H54 (cell line): ENCODE data around the gene CMYA5.
A peak's percentile ranks its signal among the peaks of the same experiment; 100 is the strongest.

Experiments used
- DNase-seq: peaks from one replicate; pipeline ENCODE4 v3.0.0; 2011; ENCODE audit warnings: low spot score, mixed read lengths; ENCODE audit not compliant: insufficient read length
- FAIRE-seq: peaks from 3 replicates; lab custom pipeline; 2011; peaks lifted over from hg19 to GRCh38; lab: Jason Lieb, UNC
- POLR2A ChIP-seq: IDR thresholded peaks from 2 replicates; pipeline ENCODE4 v1.6.1; 2011; ENCODE audit warnings: low read depth, mild to moderate bottlenecking, low read length

The CMYA5 gene

DNA sequence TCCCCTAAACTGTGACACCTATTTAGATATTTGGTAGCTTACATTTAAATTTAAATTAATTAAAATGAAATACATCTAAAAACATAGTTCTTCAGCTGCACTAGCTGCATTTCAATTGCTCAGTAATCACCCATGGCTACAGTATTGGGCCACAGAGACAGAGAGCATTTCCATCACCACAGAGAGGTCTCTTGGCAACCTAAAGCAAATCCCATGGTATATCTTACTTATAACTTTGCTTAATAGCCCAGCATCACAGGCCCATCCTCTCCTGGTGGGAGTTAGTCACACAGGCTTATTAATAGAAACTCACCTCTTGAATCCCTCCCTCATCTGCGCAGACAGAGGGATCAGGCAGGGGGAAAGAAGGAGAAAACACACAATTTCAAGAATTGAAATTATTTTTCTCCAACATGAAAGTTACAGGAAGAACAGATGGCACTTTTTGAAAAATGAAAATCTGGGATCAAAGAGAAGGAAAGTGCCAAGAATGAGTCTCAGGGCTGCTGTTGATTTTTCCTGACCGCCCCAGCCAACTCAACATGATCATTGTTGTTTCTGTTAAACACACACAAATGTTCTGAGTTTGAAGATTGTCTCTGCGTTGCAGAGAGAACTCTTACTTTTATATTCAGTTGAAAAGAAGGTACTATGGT, 144.6 kb downstream of the CMYA5 start:
- DNase-seq: no peak
- no peak for FAIRE-seq
- TF ChIP-seq POLR2A: no peak

DNA sequence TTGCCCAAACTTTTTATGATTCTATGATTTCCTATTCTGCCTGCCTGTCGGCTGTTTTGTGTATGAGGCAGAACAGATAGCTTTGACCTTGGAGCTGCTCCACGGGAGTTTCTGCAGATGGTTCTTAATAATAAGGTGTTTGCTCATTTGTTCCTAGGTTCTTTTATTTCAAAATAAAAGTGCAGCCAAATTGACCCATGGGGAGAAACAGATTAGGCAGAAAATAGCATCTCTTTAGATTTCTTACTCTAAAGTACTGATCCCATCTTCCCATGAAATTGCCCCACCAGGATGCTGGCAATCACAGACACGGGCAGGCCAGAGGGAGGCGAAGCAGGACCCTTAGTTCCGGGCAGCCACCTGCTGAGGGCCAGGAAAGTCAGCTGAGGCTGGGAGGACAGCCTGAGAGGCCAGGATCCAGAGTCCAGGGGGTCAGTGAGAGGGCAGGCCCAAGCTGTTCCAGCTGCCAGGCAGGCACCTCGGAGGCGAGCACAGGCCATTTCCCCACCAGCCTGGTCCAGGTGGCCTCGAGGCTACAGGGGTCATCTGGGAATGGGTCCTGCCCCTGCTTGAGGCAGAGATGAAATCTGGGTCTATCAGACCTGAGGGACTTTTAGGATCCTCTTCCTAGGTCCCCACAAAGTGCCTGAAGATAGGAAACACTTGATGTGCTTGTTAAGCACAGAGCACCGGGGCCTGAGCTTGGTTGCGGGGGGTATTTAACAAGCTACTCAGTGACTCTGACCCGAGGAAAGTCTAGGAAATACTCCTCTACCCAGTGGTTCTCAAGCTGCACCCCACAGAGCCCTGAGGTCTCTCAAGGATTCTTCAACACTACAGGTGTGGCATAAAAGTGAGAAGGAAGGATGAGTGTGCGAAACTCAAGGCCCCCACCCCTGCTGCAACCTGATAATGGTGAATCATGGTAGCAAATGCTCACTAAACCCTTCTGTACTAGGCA, 145.4 kb downstream of the CMYA5 start:
- no peak for FAIRE-seq

DNA sequence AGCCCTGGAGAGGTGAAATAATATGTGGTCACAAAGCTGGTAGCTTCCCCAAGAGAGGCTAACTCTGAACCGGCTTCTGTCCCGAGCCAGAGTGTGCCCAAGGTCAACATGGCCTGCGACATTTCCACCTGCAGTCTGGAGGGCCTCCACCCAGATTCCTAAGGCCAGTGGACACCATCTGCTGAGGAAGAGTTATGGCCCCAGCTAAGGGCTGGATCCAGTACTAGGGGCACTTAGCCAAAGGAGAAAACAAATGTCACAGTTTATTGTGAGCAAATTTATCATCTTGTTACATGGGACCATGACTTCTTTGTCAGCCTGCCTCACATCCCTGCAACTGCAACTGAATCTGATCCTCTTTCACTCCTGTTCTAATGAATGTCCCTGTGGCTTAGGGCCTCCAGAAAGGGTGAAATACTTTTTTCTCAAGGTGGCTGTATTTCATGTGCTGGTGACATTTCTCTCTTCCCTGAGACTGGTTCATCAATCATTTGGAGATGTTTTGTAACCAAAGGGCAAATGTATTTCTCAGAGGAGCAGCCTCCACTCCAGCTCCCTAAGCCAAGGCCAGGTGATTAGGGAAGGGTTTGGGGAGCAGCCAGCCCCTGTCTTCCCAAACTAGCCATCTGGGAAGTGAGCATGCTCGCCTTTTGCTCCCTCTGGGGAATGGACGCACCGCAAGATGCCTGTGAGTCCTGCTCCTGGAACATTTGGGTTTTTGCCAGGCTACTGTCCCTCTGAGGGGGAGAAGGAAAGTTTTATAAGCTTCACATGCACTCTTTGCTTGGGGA, 148.3 kb downstream of the CMYA5 start:
- DNase-seq: no peak
- no peak for FAIRE-seq
- TF ChIP-seq POLR2A: no peak

More for the DNA sequence above, 145.4 kb downstream of the CMYA5 start:
- TF ChIP-seq POLR2A: no peak
- no peak for DNase-seq

DNA sequence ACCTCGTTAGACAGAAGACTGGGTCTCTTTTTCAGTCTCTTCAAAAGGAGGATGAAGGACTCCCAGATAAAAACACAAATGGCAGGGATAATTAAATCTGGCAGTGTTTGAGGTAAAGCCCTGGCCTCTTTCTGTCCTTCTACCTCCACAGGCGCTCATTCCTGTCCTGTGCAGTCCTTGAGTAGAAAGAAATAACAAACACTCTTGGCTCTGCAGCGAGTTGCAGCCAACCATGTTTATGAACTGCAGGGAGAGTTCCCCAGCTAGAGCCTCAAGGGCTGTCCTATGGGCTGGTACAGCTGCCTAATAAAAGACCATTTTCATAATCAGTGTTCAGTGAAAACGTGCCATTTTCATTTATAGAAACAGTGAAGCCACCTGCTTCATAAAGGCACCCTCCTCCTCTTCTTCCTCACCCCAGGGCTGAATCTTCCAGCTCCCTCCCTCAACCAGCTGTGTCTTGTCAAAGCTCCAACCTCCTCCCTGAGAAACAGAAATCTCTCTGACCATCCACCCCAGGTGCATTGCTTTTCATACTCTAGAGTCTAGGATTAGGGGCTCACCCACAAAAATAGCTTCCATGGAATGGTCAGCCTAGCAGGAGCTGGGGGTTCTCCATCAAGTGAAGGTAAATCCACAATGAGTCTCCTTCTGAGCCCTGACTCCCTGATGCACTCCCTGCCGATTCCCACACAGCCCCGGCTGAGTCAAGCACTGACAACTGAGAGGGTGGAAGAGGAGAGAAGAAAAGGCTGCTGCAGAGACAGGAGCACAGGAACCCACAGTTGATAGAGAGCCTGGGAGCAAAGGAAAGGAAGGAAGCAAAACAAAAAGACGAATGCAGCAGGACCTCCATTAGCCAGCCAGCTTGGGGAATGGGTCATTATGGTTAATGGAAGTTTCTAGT, 150.7 kb downstream of the CMYA5 start:
- no peak for TF ChIP-seq POLR2A
- DNase-seq (no peak), FAIRE-seq (no peak)

DNA sequence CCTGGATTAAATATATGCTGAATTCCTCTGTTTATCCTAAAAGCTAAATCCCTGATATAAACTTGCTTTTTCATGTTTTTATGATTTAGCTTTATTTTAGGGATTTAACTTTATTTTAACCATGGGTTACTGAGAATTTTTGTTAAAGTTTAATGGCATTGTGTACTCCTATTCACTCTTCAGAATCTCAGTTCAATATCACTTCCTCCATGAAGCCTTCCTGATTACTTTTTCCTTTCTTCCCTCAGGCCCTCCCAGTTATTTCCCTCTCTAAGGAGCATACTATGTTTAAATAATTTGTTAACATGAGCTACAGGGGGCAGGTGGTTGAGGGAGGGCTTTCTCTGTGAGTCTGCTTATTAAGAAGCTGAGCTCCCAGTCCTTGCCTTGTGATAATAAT, 151.5 kb downstream of the CMYA5 start:
- TF ChIP-seq POLR2A: no peak
- DNase-seq (no peak), FAIRE-seq (no peak)

DNA sequence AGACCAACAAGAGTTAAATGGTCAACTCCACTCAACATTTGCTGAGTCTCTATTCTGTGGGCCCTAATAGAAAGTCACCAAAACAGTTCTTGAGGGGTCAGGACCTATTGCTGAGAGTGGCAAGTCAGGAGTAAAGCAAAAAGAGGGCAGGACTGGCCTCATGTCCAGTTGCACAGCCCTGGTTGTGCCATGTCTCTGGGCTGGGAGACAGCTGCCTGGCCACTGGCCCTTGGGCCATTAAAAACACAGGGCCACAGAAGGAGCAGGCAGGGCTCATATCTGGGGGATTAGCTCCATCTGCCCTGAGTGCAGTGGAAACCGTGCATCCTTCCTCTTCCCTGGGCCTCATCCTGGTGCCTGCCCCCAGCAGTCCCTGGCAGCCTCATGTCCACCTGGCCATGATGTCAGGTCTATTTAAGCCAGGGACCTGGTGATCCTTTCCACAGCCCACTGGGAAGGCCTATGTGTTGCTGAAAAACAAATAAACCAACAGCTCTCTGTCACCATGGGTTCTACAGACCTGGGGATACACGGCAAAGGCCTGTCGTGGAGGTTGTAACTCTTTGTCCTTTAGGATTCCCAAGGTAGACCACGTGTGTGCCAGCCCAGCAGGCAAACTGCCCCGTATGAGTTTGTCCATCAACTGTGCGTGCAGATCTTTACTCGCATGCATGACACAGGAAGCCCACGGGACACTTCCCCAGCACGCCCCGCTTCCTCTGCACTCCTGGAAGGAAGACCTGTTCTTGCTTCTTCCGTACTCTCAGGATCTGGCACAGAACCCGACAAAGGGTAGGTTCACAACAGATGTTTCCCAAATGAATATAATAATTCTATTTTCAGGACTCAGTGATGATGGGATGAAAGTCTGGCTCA, 152.6 kb downstream of the CMYA5 start:
- no peak for TF ChIP-seq POLR2A
- FAIRE-seq: no peak

DNA sequence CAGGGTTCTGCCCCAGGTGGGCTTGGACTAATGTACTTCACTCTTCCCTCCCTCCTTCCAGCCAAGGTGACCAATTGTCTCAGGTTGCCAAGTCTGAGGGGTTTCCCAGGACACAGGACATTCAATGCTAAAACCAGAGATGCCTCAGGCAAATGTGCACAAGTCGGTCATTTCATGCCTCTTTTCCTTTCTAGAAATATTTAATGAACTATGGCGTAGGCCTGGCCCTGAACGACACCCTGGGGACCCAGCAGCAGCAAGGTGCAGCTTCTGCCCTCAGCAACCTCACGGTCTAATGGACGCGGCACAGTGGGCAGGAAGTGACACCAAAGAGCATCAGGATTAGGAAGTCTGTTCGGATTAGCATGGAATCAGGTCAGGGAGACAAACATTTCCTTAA, 153.4 kb downstream of the CMYA5 start:
- TF ChIP-seq POLR2A: no peak
- DNase-seq (no peak), FAIRE-seq (no peak)

More for the DNA sequence above, 152.6 kb downstream of the CMYA5 start:
- no peak for DNase-seq

DNA sequence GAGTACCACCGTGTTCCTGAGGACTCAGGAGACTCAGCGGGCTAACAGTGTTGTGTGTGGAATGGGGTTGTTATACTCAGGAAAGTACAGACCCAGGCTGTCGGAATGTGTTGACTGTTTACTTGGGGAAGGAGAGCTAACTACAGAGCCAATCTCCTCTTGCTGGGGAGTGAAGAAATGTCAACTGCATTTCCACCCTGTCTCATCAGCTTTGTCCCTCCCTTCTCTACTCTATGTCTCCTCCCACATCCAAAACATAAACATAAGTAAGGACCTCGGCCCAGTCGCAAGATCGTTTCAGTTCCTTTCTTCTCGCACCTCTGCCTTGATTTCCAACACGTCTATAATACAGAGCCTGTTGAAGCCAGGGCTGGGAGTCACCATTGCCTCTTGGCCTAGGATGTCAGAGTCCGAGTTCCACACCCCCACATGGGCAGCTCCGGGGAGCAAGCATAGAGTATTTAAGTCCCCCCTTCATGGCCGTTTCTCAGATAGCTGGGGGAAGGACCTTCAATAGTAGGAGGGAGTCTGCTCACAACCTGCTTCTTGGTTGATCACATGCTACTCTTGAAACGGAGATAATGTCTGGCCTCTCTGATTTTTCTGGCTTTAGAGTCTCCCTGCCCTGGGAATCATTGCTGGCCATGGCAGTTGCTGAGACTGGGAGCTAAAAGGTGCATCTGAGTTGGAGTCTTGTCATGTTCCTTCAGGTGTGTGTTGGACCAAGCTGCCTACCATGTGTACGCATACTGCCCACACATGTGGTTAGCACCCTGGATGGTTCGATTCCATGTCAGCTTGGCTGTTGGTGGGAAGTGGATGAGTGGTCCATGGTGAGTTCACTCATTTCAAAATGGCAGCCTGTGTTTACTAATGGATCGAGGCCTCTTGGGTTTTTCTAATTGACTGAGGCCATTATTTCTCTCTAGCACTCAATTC, 154.1 kb downstream of the CMYA5 start:
- TF ChIP-seq POLR2A: no peak
- FAIRE-seq: no peak

DNA sequence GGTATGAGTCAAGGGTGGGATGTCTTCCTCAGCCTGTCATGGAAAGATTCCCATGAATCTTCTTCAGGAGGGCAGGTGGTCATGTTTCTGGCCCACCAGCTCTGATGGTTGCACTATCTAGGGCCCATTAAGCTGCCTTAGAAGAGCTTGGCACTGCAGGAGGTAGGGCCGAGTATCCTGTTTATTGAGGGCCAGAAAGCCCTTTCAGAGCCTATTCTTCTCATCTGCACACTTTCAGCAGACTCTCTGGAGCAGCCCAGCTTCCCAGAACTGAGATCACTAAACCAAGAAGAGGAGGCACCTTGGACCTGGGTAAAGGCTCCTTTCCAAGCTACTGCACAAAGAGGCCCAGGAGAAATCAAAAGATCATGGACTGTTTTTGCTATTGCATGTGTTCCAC, 154.9 kb downstream of the CMYA5 start:
- DNase-seq: no peak
- FAIRE-seq: no peak
- TF ChIP-seq POLR2A: no peak

More for the DNA sequence above, 154.1 kb downstream of the CMYA5 start:
- no peak for DNase-seq

DNA sequence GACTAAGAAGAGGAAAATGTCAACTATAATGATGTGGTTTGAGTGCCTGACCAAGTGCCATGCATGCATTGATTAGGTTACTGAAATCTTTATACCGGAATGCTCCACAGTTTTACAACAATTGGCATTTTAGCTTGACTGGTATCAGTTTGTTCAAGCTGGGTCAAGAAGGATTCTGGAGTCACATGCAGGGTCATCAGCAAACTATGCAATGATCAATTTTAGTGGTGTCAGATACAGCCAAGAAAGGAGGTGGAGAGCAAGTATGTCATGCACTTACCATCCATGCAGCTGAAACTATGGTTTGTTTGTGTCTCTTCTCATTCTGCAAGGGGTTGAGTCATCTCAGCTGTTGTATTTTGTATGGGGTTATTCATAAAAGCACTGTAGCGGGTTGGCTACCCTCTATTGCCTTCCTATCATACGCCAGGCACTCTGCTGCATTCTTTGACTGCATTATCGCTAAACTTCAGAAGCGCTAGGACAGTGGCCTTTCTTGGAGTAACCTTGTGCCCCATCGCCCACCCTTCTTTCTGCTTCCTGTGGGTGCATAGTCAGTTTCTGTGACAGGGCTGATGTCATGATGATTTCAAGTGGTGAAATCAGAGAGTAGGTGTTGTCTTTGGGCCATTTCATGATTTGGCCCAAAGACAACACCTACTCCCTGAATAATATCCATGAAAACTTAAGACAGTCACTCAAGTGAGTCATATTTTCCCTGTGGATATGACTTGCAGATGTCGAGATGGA, 156.0 kb downstream of the CMYA5 start:
- no peak for TF ChIP-seq POLR2A
- DNase-seq (peak; percentile 27), FAIRE-seq (no peak)
